ENCODE data around the gene FUT4. TPM values are rescaled to one million over a fixed set of nuclear protein-coding genes. Genes with fewer than 3 reads are reported as not detected.

FUT4 gene
- total RNA-seq, 1 donor from 2014 or later = 1.4 TPM

DNA sequence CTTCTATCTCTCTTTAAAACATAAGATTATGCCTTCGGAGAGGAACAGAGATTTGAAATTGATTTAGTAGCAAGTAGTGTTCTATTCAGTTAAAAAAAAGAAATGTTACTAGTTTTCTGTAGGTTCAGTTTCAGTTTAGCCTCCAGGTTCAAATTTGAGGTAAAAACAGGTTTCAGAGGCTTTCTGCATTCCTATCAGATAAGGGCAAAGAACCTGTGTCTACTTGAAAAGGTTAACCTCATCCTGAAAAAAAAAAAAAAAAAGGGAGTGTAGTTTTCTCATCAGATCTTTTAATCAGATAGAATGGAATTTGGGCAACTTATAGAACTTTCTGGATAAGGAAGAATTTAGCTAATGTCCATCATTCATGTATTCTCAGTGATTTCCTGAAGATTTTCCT, 19.4 kb upstream of the FUT4 start:
- TF ChIP-seq, protein P1, sequence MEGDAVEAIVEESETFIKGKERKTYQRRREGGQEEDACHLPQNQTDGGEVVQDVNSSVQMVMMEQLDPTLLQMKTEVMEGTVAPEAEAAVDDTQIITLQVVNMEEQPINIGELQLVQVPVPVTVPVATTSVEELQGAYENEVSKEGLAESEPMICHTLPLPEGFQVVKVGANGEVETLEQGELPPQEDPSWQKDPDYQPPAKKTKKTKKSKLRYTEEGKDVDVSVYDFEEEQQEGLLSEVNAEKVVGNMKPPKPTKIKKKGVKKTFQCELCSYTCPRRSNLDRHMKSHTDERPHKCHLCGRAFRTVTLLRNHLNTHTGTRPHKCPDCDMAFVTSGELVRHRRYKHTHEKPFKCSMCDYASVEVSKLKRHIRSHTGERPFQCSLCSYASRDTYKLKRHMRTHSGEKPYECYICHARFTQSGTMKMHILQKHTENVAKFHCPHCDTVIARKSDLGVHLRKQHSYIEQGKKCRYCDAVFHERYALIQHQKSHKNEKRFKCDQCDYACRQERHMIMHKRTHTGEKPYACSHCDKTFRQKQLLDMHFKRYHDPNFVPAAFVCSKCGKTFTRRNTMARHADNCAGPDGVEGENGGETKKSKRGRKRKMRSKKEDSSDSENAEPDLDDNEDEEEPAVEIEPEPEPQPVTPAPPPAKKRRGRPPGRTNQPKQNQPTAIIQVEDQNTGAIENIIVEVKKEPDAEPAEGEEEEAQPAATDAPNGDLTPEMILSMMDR (IDR thresholded peaks at IDR 0.05; ENCODE audit: borderline replicate concordance) = no peak
- Histone ChIP-seq H3K4me3 (no peak overlapping the region), H3K27ac (replicated peaks) (no peak overlapping the region), H3K9me3 (replicated peaks) (no peaks in the 10 kb centered on the region), H3K27me3 (ENCODE audit: low read depth) (peaks cover 33% of the 10 kb centered on the region), H3K4me1 (peaks cover 3% of the 10 kb centered on the region), H3K36me3 (no peaks in the 10 kb centered on the region)
- no peak for DNase-seq
- intact Hi-C loops (cut with micrococcal nuclease) = loop anchor here (5.0 kb wide), 1 partner anchor 78 kb away; no protein-coding TSS in a partner anchor

DNA sequence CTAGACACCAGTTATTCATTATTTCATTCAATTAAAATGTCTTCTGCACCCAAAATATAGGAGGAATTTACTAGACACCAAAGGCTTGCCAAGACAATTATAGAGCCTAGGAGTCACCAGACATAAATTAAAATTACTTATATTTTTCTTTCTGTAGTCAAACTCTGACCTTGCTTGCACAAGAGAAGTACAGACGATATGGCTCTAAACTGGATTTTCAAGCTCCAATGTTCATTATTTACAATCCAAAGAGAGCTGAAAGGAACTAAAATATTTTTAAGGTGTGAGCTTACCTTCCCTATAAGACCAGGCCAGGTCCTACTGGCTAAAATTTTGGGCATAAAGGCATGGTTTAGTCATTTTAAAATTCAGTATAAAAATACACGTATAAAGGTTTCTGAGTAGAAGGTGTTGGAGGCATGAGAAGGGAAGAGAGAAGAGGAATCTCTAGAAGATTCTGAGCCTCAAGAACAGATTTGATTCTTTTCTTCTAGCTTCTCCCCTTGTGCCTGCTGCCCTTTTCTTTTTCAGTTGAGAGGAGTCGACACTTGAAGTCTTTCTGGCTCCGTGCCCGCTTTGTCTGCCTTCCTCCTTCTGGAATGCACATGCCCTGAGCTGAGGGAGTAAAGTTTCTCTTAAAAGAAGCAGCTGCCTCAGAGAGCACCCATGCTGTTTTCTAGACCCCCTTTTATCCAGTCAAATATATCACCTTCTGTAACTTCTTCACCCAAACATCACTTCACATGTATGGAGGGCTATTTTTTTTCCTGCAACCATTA, 18.0 kb upstream of the FUT4 start:
- Histone ChIP-seq H3K4me1 (no peaks in the 10 kb centered on the region), H3K36me3 (no peaks in the 10 kb centered on the region), H3K27ac (replicated peaks) (no peak overlapping the region), H3K4me3 (no peak overlapping the region), H3K9me3 (replicated peaks) (no peaks in the 10 kb centered on the region), H3K27me3 (ENCODE audit: low read depth) (peaks cover 33% of the 10 kb centered on the region)
- TF ChIP-seq, protein P1 (IDR thresholded peaks at IDR 0.05; ENCODE audit: borderline replicate concordance) = no peak
- peak; percentile 66 for DNase-seq
- intact Hi-C loops (cut with micrococcal nuclease) = no loop called here

DNA sequence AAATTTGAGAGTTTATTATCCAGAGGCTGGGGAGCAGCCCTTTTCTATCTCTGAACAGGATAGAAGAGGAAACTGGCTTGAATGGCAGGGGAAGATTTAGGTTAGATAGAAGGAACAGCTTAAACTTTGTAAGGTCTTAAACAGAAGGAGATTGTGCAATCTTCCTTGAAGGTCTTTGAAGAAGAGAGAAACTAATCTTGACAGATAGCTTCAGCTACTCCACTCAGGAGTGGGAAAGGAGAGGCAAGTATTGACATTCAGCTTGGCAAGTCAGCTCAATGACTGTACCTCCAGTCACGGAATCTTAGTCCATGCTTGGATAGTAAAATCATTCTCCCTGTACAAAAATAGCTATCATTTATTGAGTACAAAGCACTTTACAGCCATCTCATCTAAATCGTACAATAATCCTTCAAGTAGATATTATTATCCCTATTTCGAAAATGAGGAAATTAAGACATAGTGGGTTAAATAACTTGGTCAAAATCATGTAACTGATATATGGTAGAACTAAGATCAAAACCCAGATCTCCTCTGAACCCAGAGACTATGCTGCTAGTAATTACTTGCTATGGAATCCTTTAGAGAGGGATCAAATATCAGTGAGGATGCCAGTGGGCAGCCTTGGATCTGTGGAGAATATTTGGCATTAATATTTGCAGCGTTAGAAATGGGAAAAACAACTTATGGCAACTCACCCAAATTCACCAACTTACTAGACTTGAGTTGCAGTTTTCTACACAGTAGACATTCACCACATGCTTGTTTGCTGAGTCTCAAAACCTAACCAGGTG, 16.9 kb upstream of the FUT4 start:
- intact Hi-C loops (cut with micrococcal nuclease) = no loop called here
- H3K36me3 ChIP-seq = no peaks in the 10 kb centered on the region
- H3K4me3 ChIP-seq = no peak overlapping the region
- no peak for DNase-seq
- no peaks in the 10 kb centered on the region for H3K4me1 ChIP-seq
- H3K9me3 ChIP-seq (replicated peaks) = no peaks in the 10 kb centered on the region
- H3K27ac ChIP-seq (replicated peaks) = no peak overlapping the region
- H3K27me3 ChIP-seq (ENCODE audit: low read depth) = peaks cover 33% of the 10 kb centered on the region
- TF ChIP-seq, protein P1 (IDR thresholded peaks at IDR 0.05; ENCODE audit: borderline replicate concordance) = no peak

DNA sequence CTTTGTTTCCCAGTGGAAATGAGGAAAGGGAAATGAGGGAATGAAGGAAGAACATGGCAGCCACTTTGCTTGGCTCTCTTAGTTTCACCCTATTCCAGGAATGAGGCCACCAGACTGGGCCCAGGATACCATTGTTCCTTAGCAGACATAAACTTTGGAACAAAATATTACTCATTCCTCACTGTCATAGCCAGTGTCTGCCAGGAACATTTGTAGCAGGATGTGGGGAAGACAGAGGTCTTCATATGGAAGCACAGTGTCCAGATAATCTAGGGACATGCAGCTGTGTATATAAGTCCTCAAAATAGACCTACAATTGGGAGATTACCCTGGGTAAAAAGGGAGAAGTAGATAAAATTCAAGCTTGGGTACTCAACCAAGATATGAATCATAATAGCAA, 15.2 kb upstream of the FUT4 start:
- Histone ChIP-seq H3K36me3 (no peaks in the 10 kb centered on the region), H3K9me3 (replicated peaks) (no peaks in the 10 kb centered on the region), H3K4me3 (no peak overlapping the region), H3K4me1 (no peaks in the 10 kb centered on the region), H3K27me3 (ENCODE audit: low read depth) (peaks cover 36% of the 10 kb centered on the region), H3K27ac (replicated peaks) (no peak overlapping the region)
- TF ChIP-seq, protein P1 (IDR thresholded peaks at IDR 0.05; ENCODE audit: borderline replicate concordance) = no peak
- intact Hi-C loops (cut with micrococcal nuclease) = no loop called here
- no peak for DNase-seq

DNA sequence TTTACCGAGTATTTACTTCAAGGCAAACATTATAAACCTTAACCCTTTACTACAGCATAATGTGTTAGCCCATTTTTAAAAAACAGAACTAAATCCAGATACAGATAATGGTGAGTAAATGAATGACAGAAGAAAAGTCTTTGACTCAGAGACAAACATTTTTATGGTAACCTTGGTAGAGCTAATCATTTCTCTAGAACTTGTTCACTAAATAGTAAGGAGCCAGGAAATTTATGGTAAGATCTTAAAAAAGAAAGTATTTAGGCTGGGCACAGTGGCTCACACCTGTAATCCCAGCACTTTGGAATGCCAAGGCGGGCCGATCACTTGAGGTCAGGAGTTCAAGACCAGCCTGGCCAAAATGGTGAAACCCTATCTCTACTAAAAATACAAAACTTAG, 11.5 kb upstream of the FUT4 start:
- intact Hi-C loops (cut with micrococcal nuclease) = no loop called here
- Histone ChIP-seq H3K36me3 (no peaks in the 10 kb centered on the region), H3K27me3 (ENCODE audit: low read depth) (peaks cover 15% of the 10 kb centered on the region), H3K27ac (replicated peaks) (no peak overlapping the region), H3K4me3 (no peak overlapping the region), H3K4me1 (no peaks in the 10 kb centered on the region), H3K9me3 (replicated peaks) (no peaks in the 10 kb centered on the region)
- TF ChIP-seq, protein P1 (IDR thresholded peaks at IDR 0.05; ENCODE audit: borderline replicate concordance) = no peak
- no peak for DNase-seq

Data from left ventricle myocardium inferior (tissue), 1 donor.